RWPE1 (cell line): Measurements from ENCODE around the gene DTNB.

Experiments used
- CTCF ChIA-PET: fragments of 350-600 bp; sonication (Branson Sonifier 250); formaldehyde crosslinking; extraction: SDS; loops from one replicate; lab custom pipeline; 2021; lab: Yijun Ruan, JAX
- POLR2A ChIA-PET: fragments of 400-600 bp; formaldehyde crosslinking; extraction: SDS; loops from one replicate; lab custom pipeline; 2020; ENCODE audit warnings: antibody characterized with exemption; ENCODE audit not compliant: low non-redundant PET; lab: Yijun Ruan, JAX
- DNase-seq: peaks from one replicate; pipeline ENCODE4 v3.0.0; 2012; ENCODE audit warnings: low spot score
- H3K27ac ChIP-seq: fragments of 450-650 bp; 2 replicates; pipeline ENCODE4 v1.5.1; 2017
- CTCF ChIP-seq: fragments of 450-650 bp; conservative IDR thresholded peaks from 2 replicates; pipeline ENCODE4 v1.5.1; 2017; ENCODE audit warnings: low read depth, mild to moderate bottlenecking

Gene DTNB

GRCh38 chr2:25620711-25621110 lies 52.7 kb downstream of the DTNB start:
- TF ChIP-seq CTCF, result no peak
- H3K27ac ChIP-seq, result peak overlapping the region; percentile 42; the same call in 1 of the 2 replicates
- POLR2A ChIA-PET, result no interaction called here
- CTCF ChIA-PET, result no interaction called here
- no peak for DNase-seq

- POLR2A ChIA-PET, result no interaction called here
- TF ChIP-seq CTCF, result no peak
- peak overlapping the region; percentile 81 for H3K27ac ChIP-seq
- DNase-seq, result no peak
- CTCF ChIA-PET, result no interaction called here
Observed at GRCh38 chr2:25620077-25620476, 53.3 kb downstream of the DTNB start.

GRCh38 chr2:25619185-25619584 lies 54.2 kb downstream of the DTNB start:
- ChIA-PET CTCF (interaction anchor here (1.2 to 1.3 kb wide), 2 partner anchors 12 to 81 kb away, joined by 5 to 8 read pairs; no protein-coding TSS in a partner anchor), POLR2A (no interaction called here)
- H3K27ac ChIP-seq, result peak overlapping the region; percentile 81
- DNase-seq, result no peak
- TF ChIP-seq CTCF, result no peak

- TF ChIP-seq CTCF, result no peak
- POLR2A ChIA-PET, result no interaction called here
- no peak overlapping the region for H3K27ac ChIP-seq
- DNase-seq, result peak; percentile 81
- CTCF ChIA-PET, result interaction anchor here (1.2 to 1.3 kb wide), 2 partner anchors 12 to 81 kb away, joined by 5 to 8 read pairs; no protein-coding TSS in a partner anchor
Observed at GRCh38 chr2:25618676-25619075, 54.7 kb downstream of the DTNB start.

- ChIA-PET CTCF (interaction anchor here (1.2 to 1.3 kb wide), 2 partner anchors 11 to 82 kb away, joined by 5 to 8 read pairs; no protein-coding TSS in a partner anchor), POLR2A (no interaction called here)
- H3K27ac ChIP-seq, result peak overlapping the region; percentile 88
Observed at GRCh38 chr2:25617948-25618646, 55.3 kb downstream of the DTNB start.

GRCh38 chr2:25615920-25616319 lies 57.5 kb downstream of the DTNB start:
- H3K27ac ChIP-seq, result no peak overlapping the region
- POLR2A ChIA-PET, result no interaction called here
- no peak for TF ChIP-seq CTCF
- no peak for DNase-seq
- CTCF ChIA-PET, result no interaction called here

More at GRCh38 chr2:25617948-25618646, 55.3 kb downstream of the DTNB start:
- no peak for TF ChIP-seq CTCF
- peak; percentile 40 for DNase-seq
